HCT116 (cell line): ENCODE data around the gene PVR. TPM values are rescaled to one million over a fixed set of nuclear protein-coding genes. Genes with fewer than 3 reads are reported as not detected.

Experiments
- ATAC-seq: fragments of 200-7000 bp; cut with Tn5 transposase; 2 replicates; pipeline ENCODE4 v1.9.1; 2020; ENCODE audit warnings: mild to moderate bottlenecking, moderate library complexity
- BruUV-seq: library from RNA; stranded (reverse); fragments of 400-500 nt; replicated peaks from 2 replicates; lab custom pipeline; 2021; lab: Mats Ljungman, UMichigan
- CTCF ChIA-PET: fragments of 300-600 bp; sonication (Branson Sonifier 250); formaldehyde crosslinking; loops from one replicate; lab custom pipeline; 2021; ENCODE audit warnings: antibody characterized with exemption; lab: Charles Lee
- POLR2A ChIA-PET: fragments of 300-600, 350-600 bp; sonication (Branson Sonifier 250); formaldehyde crosslinking; loops from one replicate; lab custom pipeline; 2021; ENCODE audit warnings: antibody characterized with exemption; lab: Charles Lee
- RAD21 ChIA-PET, 2 experiments: fragments of 300-600 bp; sonication (Branson Sonifier 250); formaldehyde crosslinking; loops; one replicate each; lab custom pipeline; 2023; ENCODE audit warnings: low total read pairs in 2 of 2; ENCODE audit not compliant: uncharacterized antibody in 2 of 2, unreplicated experiment in 2 of 2, low non-redundant PET in 1 of 2; lab: Charles Lee
- DNase-seq: peaks from one replicate; pipeline ENCODE4 v3.0.0-alpha.2; 2010; ENCODE audit warnings: low read depth, low spot score
- H2AFZ ChIP-seq: fragments of 200-600 bp; shearing (Covaris generic), sonication (generic); 2 replicates; pipeline ENCODE4 v1.6.1; 2017; ENCODE audit warnings: low read depth, mixed run types, mixed read lengths, antibody characterized with exemption, low read length; ENCODE audit not compliant: poor library complexity, severe bottlenecking
- H3K27ac ChIP-seq: 2 replicates; pipeline ENCODE4 v1.5.1; 2012; ENCODE audit warnings: low read depth, low read length
- H3K27me3 ChIP-seq: fragments of 200-600 bp; sonication (generic); 2 replicates; pipeline ENCODE4 v1.6.1; 2016; ENCODE audit warnings: mixed run types, low read length, mixed read lengths; ENCODE audit not compliant: insufficient read depth
- H3K36me3 ChIP-seq, 2 experiments: fragments of 200-500 bp in 1 of 2; fragments of 200-600 bp in 1 of 2; sonication (Bioruptor generic) in 1 of 2; sonication (generic) in 1 of 2; 2 replicates each; pipeline versions ENCODE4 v1.5.1 to v1.6.1; 2014 to 2016; ENCODE audit warnings: low read length in 2 of 2, inconsistent platforms in 1 of 2, mixed read lengths in 1 of 2, mixed run types in 1 of 2; ENCODE audit not compliant: insufficient read depth in 2 of 2, control insufficient read depth in 1 of 2
- H3K4me1 ChIP-seq, 2 experiments: fragments of 200-600 bp in 1 of 2; sonication (generic) in 1 of 2; 2 replicates each; pipeline versions ENCODE4 v1.5.1 to v1.6.1; 2012 to 2017; ENCODE audit warnings: low read length in 2 of 2, inconsistent platforms in 1 of 2, mild to moderate bottlenecking in 1 of 2, mixed read lengths in 1 of 2, mixed run types in 1 of 2, moderate library complexity in 1 of 2; ENCODE audit not compliant: insufficient read depth in 2 of 2, control insufficient read depth in 1 of 2
- H3K4me2 ChIP-seq: fragments of 200-600 bp; sonication (generic); 2 replicates; pipeline ENCODE4 v1.6.1; 2017; ENCODE audit warnings: mixed run types, low read length, mixed read lengths
- H3K4me3 ChIP-seq, 2 experiments: fragments of 200-600 bp in 1 of 2; sonication (generic) in 1 of 2; replicated peaks in 1 of 2; 2 replicates each; pipeline ENCODE4 v1.5.1; 2011 to 2016; ENCODE audit warnings: low read length in 2 of 2, control low read depth in 1 of 2, low read depth in 1 of 2, mild to moderate bottlenecking in 1 of 2, mixed read lengths in 1 of 2, mixed run types in 1 of 2
- H3K79me2 ChIP-seq: fragments of 200-600 bp; sonication (generic); 2 replicates; pipeline ENCODE4 v1.6.1; 2017; ENCODE audit warnings: mild to moderate bottlenecking, mixed run types, low read length, moderate library complexity, mixed read lengths; ENCODE audit not compliant: insufficient read depth
- H3K9ac ChIP-seq: fragments of 200-600 bp; sonication (generic); 2 replicates; pipeline ENCODE4 v1.6.1; 2016; ENCODE audit warnings: low read length, mixed read lengths
- H3K9me2 ChIP-seq: fragments of 200-600 bp; sonication (generic), shearing (Covaris generic); 2 replicates; pipeline ENCODE4 v1.6.1; 2017; ENCODE audit warnings: mixed run types, mild to moderate bottlenecking, moderate library complexity; ENCODE audit not compliant: insufficient read depth
- H3K9me3 ChIP-seq, 2 experiments: fragments of 200-500 bp in 1 of 2; fragments of 200-600 bp in 1 of 2; sonication (Bioruptor generic) in 1 of 2; sonication (generic) in 1 of 2; 2 replicates each; pipeline ENCODE4 v1.6.1; 2014 to 2017; ENCODE audit warnings: low read length in 2 of 2, mixed read lengths in 2 of 2, inconsistent platforms in 1 of 2, low read depth in 1 of 2, mild to moderate bottlenecking in 1 of 2, mixed run types in 1 of 2, moderate library complexity in 1 of 2; ENCODE audit not compliant: control insufficient read depth in 1 of 2, insufficient read depth in 1 of 2
- H4K20me1 ChIP-seq: fragments of 200-600 bp; sonication (generic), shearing (Covaris generic); 2 replicates; pipeline ENCODE4 v1.6.1; 2017; ENCODE audit warnings: mixed run types, mild to moderate bottlenecking, moderate library complexity; ENCODE audit not compliant: insufficient read depth
- CEBPB ChIP-seq: IDR thresholded peaks from 2 replicates; pipeline ENCODE4 v1.6.1; 2012; ENCODE audit warnings: low read depth
- FOSL1 ChIP-seq: IDR thresholded peaks from 2 replicates; pipeline ENCODE4 v1.6.1; 2012; ENCODE audit warnings: low read depth
- JUND ChIP-seq: IDR thresholded peaks from 2 replicates; pipeline ENCODE4 v1.6.1; 2012
- intact Hi-C: fragments of 100-400 bp; cut with micrococcal nuclease; formaldehyde crosslinking; loops from 2 replicates; pipeline ENCODE4 v1.10.0; 2022
- total RNA-seq: library from RNA; stranded (reverse); gene quantifications from one replicate; pipeline ENCODE4 v1.2.1, GENCODE V29; 2021; ENCODE audit not compliant: unreplicated experiment
- TF ChIP-seq, protein P1 (sequence below): IDR thresholded peaks from 2 replicates; pipeline ENCODE4 v1.6.1; 2012; ENCODE audit warnings: low read depth
- TF ChIP-seq, protein P2 (sequence below): IDR thresholded peaks from 2 replicates; pipeline ENCODE4 v1.6.1; 2011; ENCODE audit warnings: mild to moderate bottlenecking, low read length, moderate library complexity; ENCODE audit not compliant: insufficient replicate concordance; ENCODE audit errors: extremely low read depth

PVR gene
- total RNA-seq, 1 experiment from 2014 or later, result 62.0 TPM

DNA sequence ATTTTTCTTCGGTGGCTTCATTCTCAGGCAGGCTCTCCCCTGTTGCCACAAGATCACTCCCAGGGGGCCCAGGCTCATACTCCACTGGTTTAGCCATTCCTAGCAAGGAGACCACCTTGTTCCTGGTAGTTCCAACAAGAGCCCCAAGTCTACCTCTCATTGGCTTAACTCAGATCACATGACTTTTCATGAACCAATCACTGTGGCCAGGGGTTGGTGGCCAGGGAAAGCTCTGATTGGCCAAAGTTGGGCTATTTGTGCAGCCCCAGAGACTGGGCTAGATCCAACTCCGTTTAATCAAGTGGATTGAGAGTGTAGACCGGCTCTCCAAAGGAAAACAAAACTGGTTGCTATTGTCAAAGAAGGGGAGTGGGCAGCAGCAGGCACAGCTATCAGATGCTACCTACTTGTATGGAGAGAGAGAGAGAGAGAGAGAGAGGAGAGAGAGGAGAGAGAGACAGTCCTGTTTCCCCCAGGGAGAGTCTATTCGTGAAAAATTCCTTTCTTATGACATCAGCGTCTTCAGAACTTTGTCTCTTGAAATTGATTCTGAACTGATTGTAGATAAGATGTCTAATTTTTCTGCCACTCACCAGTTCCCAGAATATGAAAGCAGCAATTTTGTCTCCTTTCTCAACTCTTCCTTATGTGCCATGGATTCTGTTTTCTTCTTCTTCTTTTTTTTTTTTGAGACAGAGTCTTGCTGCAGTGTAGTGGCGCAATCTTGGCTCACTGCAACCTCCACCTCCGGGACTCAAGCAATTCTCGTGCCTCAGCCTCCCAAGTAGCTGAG, 33.5 kb downstream of the PVR start:
- DNase-seq (peak; percentile 70), ATAC-seq (peak; percentile 92)
- no peaks in the 10 kb centered on the region for H3K36me3 ChIP-seq
- POLR2A ChIA-PET, result interaction anchor here (1.0 kb wide), 1 partner anchor 8 kb away, joined by 3 read pairs; no protein-coding TSS in a partner anchor
- TF ChIP-seq, protein P1, sequence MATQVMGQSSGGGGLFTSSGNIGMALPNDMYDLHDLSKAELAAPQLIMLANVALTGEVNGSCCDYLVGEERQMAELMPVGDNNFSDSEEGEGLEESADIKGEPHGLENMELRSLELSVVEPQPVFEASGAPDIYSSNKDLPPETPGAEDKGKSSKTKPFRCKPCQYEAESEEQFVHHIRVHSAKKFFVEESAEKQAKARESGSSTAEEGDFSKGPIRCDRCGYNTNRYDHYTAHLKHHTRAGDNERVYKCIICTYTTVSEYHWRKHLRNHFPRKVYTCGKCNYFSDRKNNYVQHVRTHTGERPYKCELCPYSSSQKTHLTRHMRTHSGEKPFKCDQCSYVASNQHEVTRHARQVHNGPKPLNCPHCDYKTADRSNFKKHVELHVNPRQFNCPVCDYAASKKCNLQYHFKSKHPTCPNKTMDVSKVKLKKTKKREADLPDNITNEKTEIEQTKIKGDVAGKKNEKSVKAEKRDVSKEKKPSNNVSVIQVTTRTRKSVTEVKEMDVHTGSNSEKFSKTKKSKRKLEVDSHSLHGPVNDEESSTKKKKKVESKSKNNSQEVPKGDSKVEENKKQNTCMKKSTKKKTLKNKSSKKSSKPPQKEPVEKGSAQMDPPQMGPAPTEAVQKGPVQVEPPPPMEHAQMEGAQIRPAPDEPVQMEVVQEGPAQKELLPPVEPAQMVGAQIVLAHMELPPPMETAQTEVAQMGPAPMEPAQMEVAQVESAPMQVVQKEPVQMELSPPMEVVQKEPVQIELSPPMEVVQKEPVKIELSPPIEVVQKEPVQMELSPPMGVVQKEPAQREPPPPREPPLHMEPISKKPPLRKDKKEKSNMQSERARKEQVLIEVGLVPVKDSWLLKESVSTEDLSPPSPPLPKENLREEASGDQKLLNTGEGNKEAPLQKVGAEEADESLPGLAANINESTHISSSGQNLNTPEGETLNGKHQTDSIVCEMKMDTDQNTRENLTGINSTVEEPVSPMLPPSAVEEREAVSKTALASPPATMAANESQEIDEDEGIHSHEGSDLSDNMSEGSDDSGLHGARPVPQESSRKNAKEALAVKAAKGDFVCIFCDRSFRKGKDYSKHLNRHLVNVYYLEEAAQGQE, result no peak
- TF ChIP-seq JUND (peak; percentile 42; the same call in 1 of the 2 replicates), CEBPB (peak; percentile 57; the same call in 1 of the 2 replicates), FOSL1 (peak; percentile 27; the same call in 1 of the 2 replicates)
- TF ChIP-seq, protein P2, sequence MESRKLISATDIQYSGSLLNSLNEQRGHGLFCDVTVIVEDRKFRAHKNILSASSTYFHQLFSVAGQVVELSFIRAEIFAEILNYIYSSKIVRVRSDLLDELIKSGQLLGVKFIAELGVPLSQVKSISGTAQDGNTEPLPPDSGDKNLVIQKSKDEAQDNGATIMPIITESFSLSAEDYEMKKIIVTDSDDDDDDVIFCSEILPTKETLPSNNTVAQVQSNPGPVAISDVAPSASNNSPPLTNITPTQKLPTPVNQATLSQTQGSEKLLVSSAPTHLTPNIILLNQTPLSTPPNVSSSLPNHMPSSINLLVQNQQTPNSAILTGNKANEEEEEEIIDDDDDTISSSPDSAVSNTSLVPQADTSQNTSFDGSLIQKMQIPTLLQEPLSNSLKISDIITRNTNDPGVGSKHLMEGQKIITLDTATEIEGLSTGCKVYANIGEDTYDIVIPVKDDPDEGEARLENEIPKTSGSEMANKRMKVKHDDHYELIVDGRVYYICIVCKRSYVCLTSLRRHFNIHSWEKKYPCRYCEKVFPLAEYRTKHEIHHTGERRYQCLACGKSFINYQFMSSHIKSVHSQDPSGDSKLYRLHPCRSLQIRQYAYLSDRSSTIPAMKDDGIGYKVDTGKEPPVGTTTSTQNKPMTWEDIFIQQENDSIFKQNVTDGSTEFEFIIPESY, result no peak
- no peaks in the 10 kb centered on the region for H4K20me1 ChIP-seq
- peak overlapping the region; percentile 12; the same call in 1 of the 2 replicates for H3K9ac ChIP-seq
- H3K4me2 ChIP-seq, result peak overlapping the region; percentile 69
- peak overlapping the region; percentile 25 to 31 for H3K4me3 ChIP-seq
- no peaks in the 10 kb centered on the region for H3K79me2 ChIP-seq
- TSS peak; percentile 68 for BruUV-seq
- RAD21 ChIA-PET, result interaction anchor here (0.6 to 0.7 kb wide), 2 partner anchors 14 to 93 kb away, joined by 3 to 6 read pairs; no protein-coding TSS in a partner anchor
- peaks cover 23 to 34% of the 10 kb centered on the region in 2 experiments for H3K4me1 ChIP-seq
- no peaks in the 10 kb centered on the region for H3K27me3 ChIP-seq
- H3K9me2 ChIP-seq, result no peaks in the 10 kb centered on the region
- H3K27ac ChIP-seq, result peak overlapping the region; percentile 45
- H3K9me3 ChIP-seq, result no peaks in the 10 kb centered on the region
- intact Hi-C loops, result no loop called here
- CTCF ChIA-PET, result interaction anchor here (0.6 to 1.0 kb wide), 2 partner anchors 11 to 94 kb away, joined by 3 to 4 read pairs; no protein-coding TSS in a partner anchor
- no peak overlapping the region for H2AFZ ChIP-seq
